GM23338 (cell line): ENCODE measurements around the gene ORAI3. TPM values are rescaled to one million over a fixed set of nuclear protein-coding genes. Genes with fewer than 3 reads are reported as not detected.

Experiments used
- ATAC-seq: fragments of 200-7000 bp; cut with Tn5 transposase; 3 replicates; pipeline ENCODE4 v1.9.1; 2020
- DNase-seq: peaks from one replicate; pipeline ENCODE4 v3.0.0-alpha.2; 2015; ENCODE audit warnings: low spot score
- H2AFZ ChIP-seq: fragments of 200-600 bp; sonication (generic); 2 replicates; pipeline ENCODE4 v1.8.0; 2016; ENCODE audit warnings: antibody characterized with exemption, mild to moderate bottlenecking, moderate library complexity
- H3F3A ChIP-seq: fragments of 200-600 bp; sonication (generic); replicated peaks from 2 replicates; pipeline ENCODE4 v1.8.0; 2017; ENCODE audit warnings: antibody characterized with exemption, mixed run types, low read depth
- H3K27ac ChIP-seq: fragments of 200-600 bp; sonication (generic); 2 replicates; pipeline ENCODE4 v1.6.1; 2016; ENCODE audit warnings: low read depth
- H3K27me3 ChIP-seq: fragments of 200-600 bp; sonication (generic); 2 replicates; pipeline ENCODE4 v1.8.0; 2016; ENCODE audit warnings: mild to moderate bottlenecking, mixed run types, moderate library complexity; ENCODE audit not compliant: insufficient read depth
- H3K36me3 ChIP-seq: fragments of 200-600 bp; sonication (generic); 2 replicates; pipeline ENCODE4 v1.8.0; 2016; ENCODE audit warnings: mild to moderate bottlenecking; ENCODE audit not compliant: insufficient read depth
- H3K4me1 ChIP-seq: fragments of 200-600 bp; sonication (generic); 2 replicates; pipeline ENCODE4 v1.8.0; 2016; ENCODE audit warnings: mild to moderate bottlenecking, moderate library complexity; ENCODE audit not compliant: insufficient read depth
- H3K4me2 ChIP-seq: fragments of 200-600 bp; sonication (generic); 2 replicates; pipeline ENCODE4 v1.7.1; 2017; ENCODE audit warnings: mixed run types
- H3K4me3 ChIP-seq: fragments of 200-600 bp; sonication (generic); 2 replicates; pipeline ENCODE4 v1.6.1; 2016; ENCODE audit warnings: mixed run types
- H3K79me2 ChIP-seq: fragments of 200-600 bp; sonication (generic); replicated peaks from 2 replicates; pipeline ENCODE4 v1.8.0; 2017; ENCODE audit warnings: mild to moderate bottlenecking; ENCODE audit not compliant: insufficient read depth
- H3K9me2 ChIP-seq: fragments of 200-600 bp; sonication (generic); 2 replicates; pipeline ENCODE4 v1.8.0; 2017; ENCODE audit not compliant: insufficient read depth
- H4K20me1 ChIP-seq: fragments of 200-600 bp; sonication (generic); replicated peaks from 2 replicates; pipeline ENCODE4 v1.8.0; 2017; ENCODE audit warnings: mild to moderate bottlenecking; ENCODE audit not compliant: insufficient read depth
- H3K27ac Mint-ChIP-seq: 2 replicates; pipeline ENCODE4 v1.8.0; 2020; ENCODE audit warnings: inconsistent platforms, mild to moderate bottlenecking, moderate library complexity, mixed read lengths
- H3K27me3 Mint-ChIP-seq: 3 replicates; pipeline ENCODE4 v1.8.0; 2022; ENCODE audit warnings: low read depth, mild to moderate bottlenecking, moderate library complexity, mixed read lengths, inconsistent platforms; ENCODE audit not compliant: insufficient read depth, poor library complexity
- H3K36me3 Mint-ChIP-seq: 3 replicates; pipeline ENCODE4 v1.8.0; 2021; ENCODE audit warnings: low read depth, mild to moderate bottlenecking, inconsistent platforms, moderate library complexity, mixed read lengths
- H3K4me1 Mint-ChIP-seq: 3 replicates; pipeline ENCODE4 v1.8.0; 2020; ENCODE audit warnings: mild to moderate bottlenecking, inconsistent platforms, mixed read lengths
- H3K4me3 Mint-ChIP-seq: 3 replicates; pipeline ENCODE4 v1.8.0; 2021; ENCODE audit warnings: moderate library complexity, mild to moderate bottlenecking, inconsistent platforms, mixed read lengths
- H3K9me3 Mint-ChIP-seq: 3 replicates; pipeline ENCODE4 v1.8.0; 2020; ENCODE audit warnings: moderate library complexity, mild to moderate bottlenecking, inconsistent platforms, mixed read lengths
- CREB1 ChIP-seq: fragments of 250-450 bp; sonication (Bioruptor Pico); IDR thresholded peaks from 2 replicates; pipeline ENCODE4 v1.5.0; 2020; ENCODE audit warnings: low read depth, mild to moderate bottlenecking, moderate library complexity
- EZH2 ChIP-seq: fragments of 200-600 bp; sonication (generic); IDR thresholded peaks from one replicate; pipeline ENCODE4 v1.8.0; 2017; ENCODE audit warnings: antibody characterized with exemption, mild to moderate bottlenecking, low read depth; ENCODE audit not compliant: unreplicated experiment
- EZH2phosphoT487 ChIP-seq: fragments of 200-600 bp; sonication (generic); IDR thresholded peaks from one replicate; pipeline ENCODE4 v1.8.1; 2018; ENCODE audit warnings: antibody characterized with exemption; ENCODE audit not compliant: unreplicated experiment
- JUNB ChIP-seq: IDR thresholded peaks from one replicate; pipeline ENCODE4 v1.6.1; 2016; ENCODE audit warnings: antibody characterized with exemption; ENCODE audit not compliant: unreplicated experiment
- NANOG ChIP-seq: IDR thresholded peaks from 2 replicates; pipeline ENCODE4 v1.6.1; 2016; ENCODE audit warnings: antibody characterized with exemption, borderline replicate concordance
- POLR2AphosphoS5 ChIP-seq: IDR thresholded peaks from 2 replicates; pipeline ENCODE4 v1.6.1; 2016; ENCODE audit warnings: antibody characterized with exemption, low read depth
- STAT1 ChIP-seq: IDR thresholded peaks from one replicate; pipeline ENCODE4 v1.6.1; 2016; ENCODE audit warnings: antibody characterized with exemption; ENCODE audit not compliant: unreplicated experiment
- ZNF114 ChIP-seq: fragments of 250-450 bp; sonication (Bioruptor Pico); IDR thresholded peaks from 2 replicates; pipeline ENCODE4 v1.5.0; 2020; ENCODE audit warnings: mild to moderate bottlenecking, moderate library complexity
- ZNF331 ChIP-seq: fragments of 250-450 bp; sonication (Bioruptor Pico); IDR thresholded peaks from 2 replicates; pipeline ENCODE4 v1.5.0; 2020; ENCODE audit warnings: low read depth, mild to moderate bottlenecking, moderate library complexity
- polyA plus RNA-seq: library from polyadenylated mRNA; unstranded; fragments of >200 nt; fragmentation: Nextera tagmentation; extraction: Ambion mirVana; gene quantifications from 2 replicates; pipeline ENCODE4 v1.2.1, GENCODE V29; 2016
- total RNA-seq: library from RNA; depleted of rRNA; stranded (reverse); fragments of >200 nt; shearing (Covaris generic); gene quantifications from 2 replicates; pipeline ENCODE4 v1.2.3, GENCODE V29; 2014
- TF ChIP-seq, protein P1 (sequence below): IDR thresholded peaks from 2 replicates; pipeline ENCODE4 v1.6.1; 2016; ENCODE audit warnings: antibody characterized with exemption
- TF ChIP-seq, protein P2 (sequence below): IDR thresholded peaks from one replicate; pipeline ENCODE4 v1.6.1; 2018; ENCODE audit warnings: antibody characterized with exemption; ENCODE audit not compliant: unreplicated experiment
- TF ChIP-seq, protein P3 (sequence below): fragments of 250-450 bp; sonication (Bioruptor Pico); IDR thresholded peaks from 2 replicates; pipeline ENCODE4 v1.5.0; 2020; ENCODE audit warnings: mild to moderate bottlenecking, moderate library complexity
- TF ChIP-seq, protein P4 (sequence below), 2 experiments: fragments of 200-600 bp in 1 of 2; sonication (generic) in 1 of 2; conservative IDR thresholded peaks; 2 replicates each; pipeline versions ENCODE4 v1.5.1 to v1.6.1; 2016 to 2017; ENCODE audit warnings: antibody characterized with exemption in 2 of 2, low read depth in 2 of 2, mild to moderate bottlenecking in 2 of 2, moderate library complexity in 1 of 2

Gene ORAI3
- total and polyA plus RNA-seq, 2 experiments from 2014 or later = 6.9 to 15.9 TPM

DNA sequence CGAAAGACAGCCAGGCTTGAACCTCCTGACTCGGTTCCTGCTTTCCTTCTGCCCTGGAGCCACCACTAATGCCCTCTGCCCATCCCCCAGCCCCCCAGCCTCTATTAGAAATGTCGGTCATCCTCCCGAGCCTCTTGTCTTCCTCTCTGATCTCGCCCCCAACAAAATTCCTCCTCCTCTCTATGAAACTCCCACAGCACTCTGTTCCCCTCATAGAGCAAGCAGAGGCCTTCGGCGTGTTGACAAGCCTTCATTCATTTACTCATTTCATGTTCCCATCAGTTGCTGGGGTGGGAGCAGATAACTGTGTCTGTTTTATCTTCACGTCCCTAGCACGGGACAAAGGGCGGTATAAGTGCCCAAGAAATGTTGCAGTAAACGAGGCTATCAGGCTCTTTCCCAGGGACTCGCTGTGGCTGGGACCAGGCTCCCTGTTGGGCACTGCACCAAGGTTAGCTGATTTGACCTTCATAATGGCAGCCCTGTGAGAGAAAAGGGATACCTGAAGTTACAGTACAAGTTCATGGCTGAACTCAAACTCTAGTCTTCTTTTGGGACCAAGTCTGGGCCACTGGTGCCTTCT lies 17.7 kb upstream of the ORAI3 start:
- DNase-seq = no peak
- no peak overlapping the region for H3K27ac ChIP-seq
- Mint-ChIP-seq H3K27ac (no peak overlapping the region), H3K27me3 (no peaks in the 10 kb centered on the region), H3K36me3 (peaks cover 55% of the 10 kb centered on the region), H3K9me3 (no peaks in the 10 kb centered on the region; the same call in 2 of the 3 replicates), H3K4me3 (no peak overlapping the region), H3K4me1 (peaks cover 6% of the 10 kb centered on the region)
- H4K20me1 ChIP-seq = peaks cover 6% of the 10 kb centered on the region; the same call in 1 of the 2 replicates
- no peak for TF ChIP-seq ZNF331
- TF ChIP-seq NANOG = no peak
- TF ChIP-seq EZH2phosphoT487 = no peak
- TF ChIP-seq, protein P1, sequence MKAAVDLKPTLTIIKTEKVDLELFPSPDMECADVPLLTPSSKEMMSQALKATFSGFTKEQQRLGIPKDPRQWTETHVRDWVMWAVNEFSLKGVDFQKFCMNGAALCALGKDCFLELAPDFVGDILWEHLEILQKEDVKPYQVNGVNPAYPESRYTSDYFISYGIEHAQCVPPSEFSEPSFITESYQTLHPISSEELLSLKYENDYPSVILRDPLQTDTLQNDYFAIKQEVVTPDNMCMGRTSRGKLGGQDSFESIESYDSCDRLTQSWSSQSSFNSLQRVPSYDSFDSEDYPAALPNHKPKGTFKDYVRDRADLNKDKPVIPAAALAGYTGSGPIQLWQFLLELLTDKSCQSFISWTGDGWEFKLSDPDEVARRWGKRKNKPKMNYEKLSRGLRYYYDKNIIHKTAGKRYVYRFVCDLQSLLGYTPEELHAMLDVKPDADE = no peak
- TF ChIP-seq, protein P2, sequence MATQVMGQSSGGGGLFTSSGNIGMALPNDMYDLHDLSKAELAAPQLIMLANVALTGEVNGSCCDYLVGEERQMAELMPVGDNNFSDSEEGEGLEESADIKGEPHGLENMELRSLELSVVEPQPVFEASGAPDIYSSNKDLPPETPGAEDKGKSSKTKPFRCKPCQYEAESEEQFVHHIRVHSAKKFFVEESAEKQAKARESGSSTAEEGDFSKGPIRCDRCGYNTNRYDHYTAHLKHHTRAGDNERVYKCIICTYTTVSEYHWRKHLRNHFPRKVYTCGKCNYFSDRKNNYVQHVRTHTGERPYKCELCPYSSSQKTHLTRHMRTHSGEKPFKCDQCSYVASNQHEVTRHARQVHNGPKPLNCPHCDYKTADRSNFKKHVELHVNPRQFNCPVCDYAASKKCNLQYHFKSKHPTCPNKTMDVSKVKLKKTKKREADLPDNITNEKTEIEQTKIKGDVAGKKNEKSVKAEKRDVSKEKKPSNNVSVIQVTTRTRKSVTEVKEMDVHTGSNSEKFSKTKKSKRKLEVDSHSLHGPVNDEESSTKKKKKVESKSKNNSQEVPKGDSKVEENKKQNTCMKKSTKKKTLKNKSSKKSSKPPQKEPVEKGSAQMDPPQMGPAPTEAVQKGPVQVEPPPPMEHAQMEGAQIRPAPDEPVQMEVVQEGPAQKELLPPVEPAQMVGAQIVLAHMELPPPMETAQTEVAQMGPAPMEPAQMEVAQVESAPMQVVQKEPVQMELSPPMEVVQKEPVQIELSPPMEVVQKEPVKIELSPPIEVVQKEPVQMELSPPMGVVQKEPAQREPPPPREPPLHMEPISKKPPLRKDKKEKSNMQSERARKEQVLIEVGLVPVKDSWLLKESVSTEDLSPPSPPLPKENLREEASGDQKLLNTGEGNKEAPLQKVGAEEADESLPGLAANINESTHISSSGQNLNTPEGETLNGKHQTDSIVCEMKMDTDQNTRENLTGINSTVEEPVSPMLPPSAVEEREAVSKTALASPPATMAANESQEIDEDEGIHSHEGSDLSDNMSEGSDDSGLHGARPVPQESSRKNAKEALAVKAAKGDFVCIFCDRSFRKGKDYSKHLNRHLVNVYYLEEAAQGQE = no peak
- TF ChIP-seq CREB1 (CRISPR knock-in tag) = no peak
- TF ChIP-seq, protein P3, sequence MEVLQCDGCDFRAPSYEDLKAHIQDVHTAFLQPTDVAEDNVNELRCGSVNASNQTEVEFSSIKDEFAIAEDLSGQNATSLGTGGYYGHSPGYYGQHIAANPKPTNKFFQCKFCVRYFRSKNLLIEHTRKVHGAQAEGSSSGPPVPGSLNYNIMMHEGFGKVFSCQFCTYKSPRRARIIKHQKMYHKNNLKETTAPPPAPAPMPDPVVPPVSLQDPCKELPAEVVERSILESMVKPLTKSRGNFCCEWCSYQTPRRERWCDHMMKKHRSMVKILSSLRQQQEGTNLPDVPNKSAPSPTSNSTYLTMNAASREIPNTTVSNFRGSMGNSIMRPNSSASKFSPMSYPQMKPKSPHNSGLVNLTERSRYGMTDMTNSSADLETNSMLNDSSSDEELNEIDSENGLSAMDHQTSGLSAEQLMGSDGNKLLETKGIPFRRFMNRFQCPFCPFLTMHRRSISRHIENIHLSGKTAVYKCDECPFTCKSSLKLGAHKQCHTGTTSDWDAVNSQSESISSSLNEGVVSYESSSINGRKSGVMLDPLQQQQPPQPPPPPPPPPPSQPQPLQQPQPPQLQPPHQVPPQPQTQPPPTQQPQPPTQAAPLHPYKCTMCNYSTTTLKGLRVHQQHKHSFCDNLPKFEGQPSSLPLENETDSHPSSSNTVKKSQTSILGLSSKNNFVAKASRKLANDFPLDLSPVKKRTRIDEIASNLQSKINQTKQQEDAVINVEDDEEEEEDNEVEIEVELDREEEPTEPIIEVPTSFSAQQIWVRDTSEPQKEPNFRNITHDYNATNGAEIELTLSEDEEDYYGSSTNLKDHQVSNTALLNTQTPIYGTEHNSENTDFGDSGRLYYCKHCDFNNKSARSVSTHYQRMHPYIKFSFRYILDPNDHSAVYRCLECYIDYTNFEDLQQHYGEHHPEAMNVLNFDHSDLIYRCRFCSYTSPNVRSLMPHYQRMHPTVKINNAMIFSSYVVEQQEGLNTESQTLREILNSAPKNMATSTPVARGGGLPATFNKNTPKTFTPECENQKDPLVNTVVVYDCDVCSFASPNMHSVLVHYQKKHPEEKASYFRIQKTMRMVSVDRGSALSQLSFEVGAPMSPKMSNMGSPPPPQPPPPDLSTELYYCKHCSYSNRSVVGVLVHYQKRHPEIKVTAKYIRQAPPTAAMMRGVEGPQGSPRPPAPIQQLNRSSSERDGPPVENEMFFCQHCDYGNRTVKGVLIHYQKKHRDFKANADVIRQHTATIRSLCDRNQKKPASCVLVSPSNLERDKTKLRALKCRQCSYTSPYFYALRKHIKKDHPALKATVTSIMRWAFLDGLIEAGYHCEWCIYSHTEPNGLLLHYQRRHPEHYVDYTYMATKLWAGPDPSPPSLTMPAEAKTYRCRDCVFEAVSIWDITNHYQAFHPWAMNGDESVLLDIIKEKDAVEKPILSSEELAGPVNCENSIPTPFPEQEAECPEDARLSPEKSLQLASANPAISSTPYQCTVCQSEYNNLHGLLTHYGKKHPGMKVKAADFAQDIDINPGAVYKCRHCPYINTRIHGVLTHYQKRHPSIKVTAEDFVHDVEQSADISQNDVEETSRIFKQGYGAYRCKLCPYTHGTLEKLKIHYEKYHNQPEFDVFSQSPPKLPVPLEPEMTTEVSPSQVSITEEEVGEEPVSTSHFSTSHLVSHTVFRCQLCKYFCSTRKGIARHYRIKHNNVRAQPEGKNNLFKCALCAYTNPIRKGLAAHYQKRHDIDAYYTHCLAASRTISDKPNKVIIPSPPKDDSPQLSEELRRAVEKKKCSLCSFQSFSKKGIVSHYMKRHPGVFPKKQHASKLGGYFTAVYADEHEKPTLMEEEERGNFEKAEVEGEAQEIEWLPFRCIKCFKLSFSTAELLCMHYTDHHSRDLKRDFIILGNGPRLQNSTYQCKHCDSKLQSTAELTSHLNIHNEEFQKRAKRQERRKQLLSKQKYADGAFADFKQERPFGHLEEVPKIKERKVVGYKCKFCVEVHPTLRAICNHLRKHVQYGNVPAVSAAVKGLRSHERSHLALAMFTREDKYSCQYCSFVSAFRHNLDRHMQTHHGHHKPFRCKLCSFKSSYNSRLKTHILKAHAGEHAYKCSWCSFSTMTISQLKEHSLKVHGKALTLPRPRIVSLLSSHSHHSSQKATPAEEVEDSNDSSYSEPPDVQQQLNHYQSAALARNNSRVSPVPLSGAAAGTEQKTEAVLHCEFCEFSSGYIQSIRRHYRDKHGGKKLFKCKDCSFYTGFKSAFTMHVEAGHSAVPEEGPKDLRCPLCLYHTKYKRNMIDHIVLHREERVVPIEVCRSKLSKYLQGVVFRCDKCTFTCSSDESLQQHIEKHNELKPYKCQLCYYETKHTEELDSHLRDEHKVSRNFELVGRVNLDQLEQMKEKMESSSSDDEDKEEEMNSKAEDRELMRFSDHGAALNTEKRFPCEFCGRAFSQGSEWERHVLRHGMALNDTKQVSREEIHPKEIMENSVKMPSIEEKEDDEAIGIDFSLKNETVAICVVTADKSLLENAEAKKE = no peak
- no peak for TF ChIP-seq JUNB
- no peak for TF ChIP-seq POLR2AphosphoS5
- no peak for TF ChIP-seq ZNF114 (CRISPR knock-in tag)
- TF ChIP-seq, protein P4, sequence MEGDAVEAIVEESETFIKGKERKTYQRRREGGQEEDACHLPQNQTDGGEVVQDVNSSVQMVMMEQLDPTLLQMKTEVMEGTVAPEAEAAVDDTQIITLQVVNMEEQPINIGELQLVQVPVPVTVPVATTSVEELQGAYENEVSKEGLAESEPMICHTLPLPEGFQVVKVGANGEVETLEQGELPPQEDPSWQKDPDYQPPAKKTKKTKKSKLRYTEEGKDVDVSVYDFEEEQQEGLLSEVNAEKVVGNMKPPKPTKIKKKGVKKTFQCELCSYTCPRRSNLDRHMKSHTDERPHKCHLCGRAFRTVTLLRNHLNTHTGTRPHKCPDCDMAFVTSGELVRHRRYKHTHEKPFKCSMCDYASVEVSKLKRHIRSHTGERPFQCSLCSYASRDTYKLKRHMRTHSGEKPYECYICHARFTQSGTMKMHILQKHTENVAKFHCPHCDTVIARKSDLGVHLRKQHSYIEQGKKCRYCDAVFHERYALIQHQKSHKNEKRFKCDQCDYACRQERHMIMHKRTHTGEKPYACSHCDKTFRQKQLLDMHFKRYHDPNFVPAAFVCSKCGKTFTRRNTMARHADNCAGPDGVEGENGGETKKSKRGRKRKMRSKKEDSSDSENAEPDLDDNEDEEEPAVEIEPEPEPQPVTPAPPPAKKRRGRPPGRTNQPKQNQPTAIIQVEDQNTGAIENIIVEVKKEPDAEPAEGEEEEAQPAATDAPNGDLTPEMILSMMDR (conservative IDR thresholded peaks at IDR 0.05; ENCODE audit: low read depth in 2 of 2) = no peak
- no peak for TF ChIP-seq STAT1
- TF ChIP-seq EZH2 = no peak
- no peaks in the 10 kb centered on the region for H3K27me3 ChIP-seq
- peaks cover 34% of the 10 kb centered on the region for H3K36me3 ChIP-seq
- H3K4me2 ChIP-seq = no peak overlapping the region
- no peaks in the 10 kb centered on the region for H3K9me2 ChIP-seq
- peaks cover 3% of the 10 kb centered on the region; the same call in 1 of the 2 replicates for H3K79me2 ChIP-seq
- H3K4me3 ChIP-seq = no peak overlapping the region
- H2AFZ ChIP-seq = no peak overlapping the region
- H3K4me1 ChIP-seq = peaks cover 3% of the 10 kb centered on the region; the same call in 1 of the 2 replicates
- ATAC-seq = no peak
- H3F3A ChIP-seq = peaks cover 5% of the 10 kb centered on the region; the same call in 1 of the 2 replicates
